Measurements from ENCODE around the gene HIRIP3.
"Not testable (repeated sequence)": the region's sequence is repeated elsewhere in the genome, so short reads cannot be mapped to it uniquely, and the experiment has no call there.

Gene HIRIP3

GRCh38 chr16:30016555-30017276, 21.3 kb upstream of the HIRIP3 start:
- no peak for DNase-seq (ENCODE audit: low read depth in 3 of 3)

- not testable (repeated sequence) for DNase-seq (ENCODE audit: low read depth in 3 of 3)
Observed at GRCh38 chr16:30015450-30015849, 20.0 kb upstream of the HIRIP3 start.

- not testable (repeated sequence) for DNase-seq (ENCODE audit: low read depth in 3 of 3)
Observed at GRCh38 chr16:30012598-30012997, 17.2 kb upstream of the HIRIP3 start.

- no peak for DNase-seq (ENCODE audit: low read depth in 3 of 3)
Observed at GRCh38 chr16:30011714-30012504, 16.5 kb upstream of the HIRIP3 start.

- no peak for DNase-seq (ENCODE audit: low read depth in 3 of 3)
Observed at GRCh38 chr16:30010844-30011713, 15.7 kb upstream of the HIRIP3 start, which contains the start of gene DOC2A. TSS of gene DOC2A (minus strand) at chr16:30011027. CDS start at chr16:30010222, 805 bp downstream.

GRCh38 chr16:30009990-30010843, 14.8 kb upstream of the HIRIP3 start:
- DNase-seq (ENCODE audit: low read depth in 3 of 3) = no peak

GRCh38 chr16:30009085-30009862, 13.9 kb upstream of the HIRIP3 start:
- no peak for DNase-seq (ENCODE audit: low read depth in 3 of 3)

- no peak for DNase-seq (ENCODE audit: low read depth in 3 of 3)
Observed at GRCh38 chr16:30007378-30007895, 12.0 kb upstream of the HIRIP3 start.

GRCh38 chr16:30006659-30007377, 11.4 kb upstream of the HIRIP3 start:
- DNase-seq (ENCODE audit: low read depth in 3 of 3) = no peak

- no peak for DNase-seq (ENCODE audit: low read depth in 3 of 3)
Observed at GRCh38 chr16:30006095-30006473, 10.7 kb upstream of the HIRIP3 start.

GRCh38 chr16:30005341-30006094, 10.1 kb upstream of the HIRIP3 start:
- DNase-seq (ENCODE audit: low read depth in 3 of 3) = no peak

GRCh38 chr16:30004811-30005242, 9.4 kb upstream of the HIRIP3 start:
- no peak for DNase-seq (ENCODE audit: low read depth in 3 of 3)

- DNase-seq (ENCODE audit: low read depth in 3 of 3) = no peak
Observed at GRCh38 chr16:30004424-30004776, 9.0 kb upstream of the HIRIP3 start.

- no peak for DNase-seq (ENCODE audit: low read depth in 3 of 3)
Observed at GRCh38 chr16:30003670-30004423, 8.4 kb upstream of the HIRIP3 start.

GRCh38 chr16:30002614-30003346, 7.4 kb upstream of the HIRIP3 start:
- DNase-seq (ENCODE audit: low read depth in 3 of 3) = no peak

- DNase-seq (ENCODE audit: low read depth in 3 of 3) = no peak
Observed at GRCh38 chr16:30000735-30001631, 5.6 kb upstream of the HIRIP3 start.

Measured in stimulated activated CD4-positive, alpha-beta T cell treated with anti-CD3 and anti-CD28 coated beads, TNF-alpha, amount 100 ng/mL, for 4 hours (primary cell).